ENCODE measurements around the gene AP1AR.
"Not testable (repeated sequence)": the region's sequence is repeated elsewhere in the genome, so short reads cannot be mapped to it uniquely, and the experiment has no call there.

Gene AP1AR

GRCh38 chr4:112309263-112309791 lies 77.7 kb downstream of the AP1AR start:
- not testable (repeated sequence) for DNase-seq (ENCODE audit: low read depth in 4 of 4, low spot score in 1 of 4)

- DNase-seq (ENCODE audit: low read depth in 4 of 4, low spot score in 1 of 4), result no peak
Measured at GRCh38 chr4:112311516-112311915, 79.9 kb downstream of the AP1AR start.

- no peak for DNase-seq (ENCODE audit: low read depth in 4 of 4, low spot score in 1 of 4)
Measured at GRCh38 chr4:112312610-112313239, 81.1 kb downstream of the AP1AR start.

- DNase-seq (ENCODE audit: low read depth in 4 of 4, low spot score in 1 of 4), result no peak
Measured at GRCh38 chr4:112315446-112315845, 83.9 kb downstream of the AP1AR start.

- no peak for DNase-seq (ENCODE audit: low read depth in 4 of 4, low spot score in 1 of 4)
Measured at GRCh38 chr4:112316360-112316759, 84.8 kb downstream of the AP1AR start.

- no peak for DNase-seq (ENCODE audit: low read depth in 4 of 4, low spot score in 1 of 4)
Measured at GRCh38 chr4:112318239-112319142, 86.9 kb downstream of the AP1AR start.
